HepG2 (cell line): ENCODE measurements around the gene SLC7A6OS. TPM values are rescaled to one million over a fixed set of nuclear protein-coding genes. Genes with fewer than 3 reads are reported as not detected.

ENCODE experiments used
- AGO1 ChIP-seq: fragments of 200-400 bp; formaldehyde crosslinking; IDR thresholded peaks from 2 replicates; pipeline ENCODE4 v1.6.1; 2017; ENCODE audit warnings: mild to moderate bottlenecking, low read depth, low read length, moderate library complexity; ENCODE audit not compliant: poor library complexity, severe bottlenecking
- HMGA1 ChIP-seq: sonication (generic); formaldehyde crosslinking; conservative IDR thresholded peaks from 2 replicates; pipeline ENCODE4 v1.4.0; 2020; ENCODE audit warnings: missing genetic modification reagents
- IKZF4 ChIP-seq: sonication (generic); formaldehyde crosslinking; IDR thresholded peaks from 2 replicates; pipeline ENCODE4 v1.5.1; 2020; ENCODE audit warnings: borderline replicate concordance, mild to moderate bottlenecking, low read depth, missing genetic modification reagents; ENCODE audit errors: not compliant biosample characterization
- MATR3 ChIP-seq: sonication (generic); formaldehyde crosslinking; IDR thresholded peaks from 2 replicates; pipeline ENCODE4 v1.4.0; 2020; ENCODE audit warnings: missing genetic modification reagents
- MIER3 ChIP-seq: IDR thresholded peaks from 2 replicates; pipeline ENCODE4 v1.6.1; 2016; ENCODE audit warnings: missing compliant biosample characterization, borderline replicate concordance
- NFATC3 ChIP-seq: sonication (generic); formaldehyde crosslinking; IDR thresholded peaks from 2 replicates; pipeline ENCODE4 v1.5.1; 2020; ENCODE audit warnings: mild to moderate bottlenecking, missing genetic modification reagents
- NFRKB ChIP-seq: fragments of 450-650 bp; IDR thresholded peaks from 2 replicates; pipeline ENCODE4 v1.6.1; 2017
- PAF1 ChIP-seq: IDR thresholded peaks from 2 replicates; pipeline ENCODE4 v1.6.1; 2016; ENCODE audit warnings: missing genetic modification reagents, missing compliant biosample characterization
- PLRG1 ChIP-seq: fragments of 450-650 bp; conservative IDR thresholded peaks from 2 replicates; pipeline ENCODE4 v1.6.1; 2016
- RBAK ChIP-seq: sonication (generic); formaldehyde crosslinking; IDR thresholded peaks from 2 replicates; pipeline ENCODE4 v1.5.1; 2020; ENCODE audit warnings: mild to moderate bottlenecking, missing genetic modification reagents
- SOX13 ChIP-seq, 3 experiments: fragments of 450-650 bp in 1 of 3; sonication (generic) in 1 of 3; formaldehyde crosslinking in 1 of 3; IDR thresholded peaks in 2 of 3; conservative IDR thresholded peaks in 1 of 3; 2 replicates each; pipeline versions ENCODE4 v1.5.0 to v1.6.1; 2016 to 2020; ENCODE audit warnings: antibody characterized with exemption in 1 of 3, mild to moderate bottlenecking in 1 of 3, missing compliant biosample characterization in 1 of 3, missing genetic modification reagents in 1 of 3, moderate library complexity in 1 of 3
- TCF12 ChIP-seq, 2 experiments: fragments of 450-650 bp in 1 of 2; sonication (generic) in 1 of 2; formaldehyde crosslinking in 1 of 2; IDR thresholded peaks; 2 replicates each; pipeline versions ENCODE4 v1.6.1 to v1.8.0; 2017 to 2022; ENCODE audit warnings: antibody characterized with exemption in 1 of 2, mild to moderate bottlenecking in 1 of 2, missing genetic modification reagents in 1 of 2, moderate library complexity in 1 of 2
- THRA ChIP-seq: sonication (generic); formaldehyde crosslinking; IDR thresholded peaks from 2 replicates; pipeline ENCODE4 v1.4.0; 2020; ENCODE audit warnings: missing genetic modification reagents, borderline replicate concordance
- TSC22D2 ChIP-seq: sonication (generic); formaldehyde crosslinking; IDR thresholded peaks from 2 replicates; pipeline ENCODE4 v1.5.1; 2020; ENCODE audit warnings: missing genetic modification reagents, mild to moderate bottlenecking, borderline replicate concordance
- WIZ ChIP-seq: sonication (generic); formaldehyde crosslinking; IDR thresholded peaks from 2 replicates; pipeline ENCODE4 v1.5.1; 2020; ENCODE audit warnings: mild to moderate bottlenecking, missing genetic modification reagents
- ZNF329 ChIP-seq: sonication (generic); formaldehyde crosslinking; IDR thresholded peaks from 2 replicates; pipeline ENCODE4 v1.9.0; 2021; ENCODE audit warnings: low read depth, mild to moderate bottlenecking, missing genetic modification reagents
- ZNF343 ChIP-seq: sonication (generic); formaldehyde crosslinking; IDR thresholded peaks from 2 replicates; pipeline ENCODE4 v1.4.0; 2020; ENCODE audit warnings: mild to moderate bottlenecking, missing genetic modification reagents
- ZNF556 ChIP-seq: sonication (generic); formaldehyde crosslinking; IDR thresholded peaks from 2 replicates; pipeline ENCODE4 v1.4.0; 2020; ENCODE audit warnings: mild to moderate bottlenecking, missing genetic modification reagents, borderline replicate concordance
- ZNF572 ChIP-seq: sonication (generic); formaldehyde crosslinking; IDR thresholded peaks from 2 replicates; pipeline ENCODE4 v1.5.1; 2020; ENCODE audit warnings: mild to moderate bottlenecking, missing genetic modification reagents
- ZNF777 ChIP-seq: sonication (generic); formaldehyde crosslinking; IDR thresholded peaks from 2 replicates; pipeline ENCODE4 v1.4.0; 2020; ENCODE audit warnings: missing genetic modification reagents
- ZNF883 ChIP-seq: sonication (generic); formaldehyde crosslinking; IDR thresholded peaks from 2 replicates; pipeline ENCODE4 v1.5.1; 2020; ENCODE audit warnings: mild to moderate bottlenecking, missing genetic modification reagents; ENCODE audit errors: not compliant biosample characterization
- polyA plus RNA-seq, 8 experiments: library from polyadenylated mRNA; depleted of rRNA in 3 of 8; stranded (reverse) in 7 of 8; unstranded in 1 of 8; fragments of >200 nt; fragmentation: Illumina TruSeq in 4 of 8; extraction: Trizol in 4 of 8; gene quantifications; 2 replicates each; pipeline versions ENCODE4 v1.2.1 to v1.2.3, GENCODE V29; 2011 to 2016; ENCODE audit warnings: low read depth in 4 of 8, missing spikeins in 1 of 8, mixed read lengths in 1 of 8; ENCODE audit not compliant: insufficient read depth in 1 of 8
- total RNA-seq, 5 experiments: library from RNA; depleted of rRNA; stranded (reverse); fragments of >200 nt; fragmentation: Illumina TruSeq; extraction: Trizol; gene quantifications; 2 replicates each; pipeline ENCODE4 v1.2.3, GENCODE V29; 2016; ENCODE audit warnings: low read depth in 1 of 5
- TF ChIP-seq, protein P1 (sequence below): sonication (generic); formaldehyde crosslinking; IDR thresholded peaks from 2 replicates; pipeline ENCODE4 v1.4.0; 2020; ENCODE audit warnings: missing genetic modification reagents, mild to moderate bottlenecking, borderline replicate concordance
- TF ChIP-seq, protein P2 (sequence below): sonication (generic); formaldehyde crosslinking; IDR thresholded peaks from 2 replicates; pipeline ENCODE4 v1.5.1; 2020; ENCODE audit warnings: mild to moderate bottlenecking, missing genetic modification reagents, borderline replicate concordance

SLC7A6OS gene
- total and polyA plus RNA-seq, 2 of the 13 experiments (the other 11 are each of a cell fraction or from before 2014, with no cell fraction given) = 11.2 to 21.5 TPM

DNA sequence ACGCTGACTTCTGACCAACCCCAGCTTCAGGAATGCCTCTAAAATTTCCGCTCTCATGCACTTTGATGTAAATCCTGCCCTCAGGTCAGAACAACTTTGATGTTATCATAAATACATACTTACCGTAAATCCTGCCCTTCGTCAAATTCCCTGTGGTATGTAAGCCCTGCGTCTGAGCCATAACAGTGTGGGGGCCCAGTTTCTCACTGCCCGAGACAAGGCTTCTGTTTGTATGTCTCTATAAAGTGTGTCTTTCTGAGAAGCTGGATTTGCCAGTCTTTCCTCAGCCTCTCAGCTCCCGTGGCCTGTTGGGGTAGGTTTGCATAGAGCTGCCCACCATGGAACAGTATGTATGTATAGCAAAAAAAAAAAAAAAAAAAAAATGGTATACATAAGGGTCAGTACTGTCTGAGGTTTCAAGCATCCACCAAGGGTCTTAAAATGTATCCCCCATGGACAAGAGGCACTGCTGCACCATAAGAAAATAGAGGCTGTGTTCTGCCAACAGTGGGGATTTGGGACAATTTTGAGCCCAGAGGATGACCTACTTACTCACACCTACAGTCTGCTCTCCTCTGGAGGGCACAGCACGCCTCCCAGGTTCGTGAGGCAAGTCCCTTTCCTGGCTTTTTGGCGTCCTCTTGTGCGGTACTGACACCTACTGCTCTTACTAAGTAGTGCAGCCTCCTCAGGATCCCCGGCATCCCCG lies 17.6 kb upstream of the SLC7A6OS start (continued):
- TF ChIP-seq AGO1 (no peak), MIER3 (CRISPR knock-in tag) (0 out of 2 replicates have a peak, but pooled peaks have one; percentile 19), ZNF572 (CRISPR knock-in tag) (no peak), ZNF556 (CRISPR knock-in tag) (peak; percentile 87; the same call in 1 of the 2 replicates), RBAK (CRISPR knock-in tag) (no peak), ZNF777 (CRISPR knock-in tag) (no peak), THRA (CRISPR knock-in tag) (peak; percentile 79; the same call in 1 of the 2 replicates), ZNF329 (no peak), NFATC3 (CRISPR knock-in tag) (no peak), ZNF343 (CRISPR knock-in tag) (peak; percentile 57; the same call in 1 of the 2 replicates), TCF12 (IDR thresholded peaks at IDR 0.05) (no peak), TCF12 (CRISPR knock-in tag; IDR thresholded peaks at IDR 0.05) (no peak), HMGA1 (CRISPR knock-in tag) (no peak), TSC22D2 (CRISPR knock-in tag) (no peak), WIZ (CRISPR knock-in tag) (no peak), MATR3 (CRISPR knock-in tag) (no peak), PAF1 (CRISPR knock-in tag) (no peak), SOX13 (IDR thresholded peaks at IDR 0.05) (no peak), SOX13 (CRISPR knock-in tag; conservative IDR thresholded peaks at IDR 0.05 in 1 of 2, IDR thresholded peaks at IDR 0.05 in 1 of 2) (peak in 1 of 2 experiments; percentile 73; a peak in 1 of 4 replicates), NFRKB (no peak), IKZF4 (CRISPR knock-in tag) (no peak), PLRG1 (no peak), ZNF883 (no peak)
- TF ChIP-seq, protein P1, sequence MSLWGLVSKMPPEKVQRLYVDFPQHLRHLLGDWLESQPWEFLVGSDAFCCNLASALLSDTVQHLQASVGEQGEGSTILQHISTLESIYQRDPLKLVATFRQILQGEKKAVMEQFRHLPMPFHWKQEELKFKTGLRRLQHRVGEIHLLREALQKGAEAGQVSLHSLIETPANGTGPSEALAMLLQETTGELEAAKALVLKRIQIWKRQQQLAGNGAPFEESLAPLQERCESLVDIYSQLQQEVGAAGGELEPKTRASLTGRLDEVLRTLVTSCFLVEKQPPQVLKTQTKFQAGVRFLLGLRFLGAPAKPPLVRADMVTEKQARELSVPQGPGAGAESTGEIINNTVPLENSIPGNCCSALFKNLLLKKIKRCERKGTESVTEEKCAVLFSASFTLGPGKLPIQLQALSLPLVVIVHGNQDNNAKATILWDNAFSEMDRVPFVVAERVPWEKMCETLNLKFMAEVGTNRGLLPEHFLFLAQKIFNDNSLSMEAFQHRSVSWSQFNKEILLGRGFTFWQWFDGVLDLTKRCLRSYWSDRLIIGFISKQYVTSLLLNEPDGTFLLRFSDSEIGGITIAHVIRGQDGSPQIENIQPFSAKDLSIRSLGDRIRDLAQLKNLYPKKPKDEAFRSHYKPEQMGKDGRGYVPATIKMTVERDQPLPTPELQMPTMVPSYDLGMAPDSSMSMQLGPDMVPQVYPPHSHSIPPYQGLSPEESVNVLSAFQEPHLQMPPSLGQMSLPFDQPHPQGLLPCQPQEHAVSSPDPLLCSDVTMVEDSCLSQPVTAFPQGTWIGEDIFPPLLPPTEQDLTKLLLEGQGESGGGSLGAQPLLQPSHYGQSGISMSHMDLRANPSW (CRISPR knock-in tag) = no peak
- TF ChIP-seq, protein P2, sequence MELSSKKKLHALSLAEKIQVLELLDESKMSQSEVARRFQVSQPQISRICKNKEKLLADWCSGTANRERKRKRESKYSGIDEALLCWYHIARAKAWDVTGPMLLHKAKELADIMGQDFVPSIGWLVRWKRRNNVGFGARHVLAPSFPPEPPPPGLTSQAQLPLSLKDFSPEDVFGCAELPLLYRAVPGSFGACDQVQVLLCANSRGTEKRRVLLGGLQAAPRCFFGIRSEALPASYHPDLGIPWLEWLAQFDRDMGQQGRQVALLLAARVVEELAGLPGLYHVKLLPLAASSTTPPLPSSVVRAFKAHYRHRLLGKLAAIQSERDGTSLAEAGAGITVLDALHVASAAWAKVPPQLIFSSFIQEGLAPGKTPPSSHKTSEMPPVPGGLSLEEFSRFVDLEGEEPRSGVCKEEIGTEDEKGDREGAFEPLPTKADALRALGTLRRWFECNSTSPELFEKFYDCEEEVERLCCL (CRISPR knock-in tag) = no peak
